ENCODE data around the gene CCDC172.

CCDC172 gene

GRCh38 chr10:116324227-116324950, at the start of gene CCDC172:
Gene CCDC172, plus strand, starts transcription at chr10:116324448. Its CDS starts 564 bp downstream, at chr10:116325012.
- TF ChIP-seq GATA3 (IDR thresholded peaks at IDR 0.05; ENCODE audit: low read depth, low read length) = no peak
- TF ChIP-seq GATA2 (IDR thresholded peaks at IDR 0.05; ENCODE audit: low read depth, low read length) = no peak

GRCh38 chr10:116276981-116277380, 47.3 kb upstream of the CCDC172 start:
- no peak for TF ChIP-seq GATA3 (IDR thresholded peaks at IDR 0.05; ENCODE audit: low read depth, low read length)
- no peak for TF ChIP-seq GATA2 (IDR thresholded peaks at IDR 0.05; ENCODE audit: low read depth, low read length)

- no peak for TF ChIP-seq GATA2 (IDR thresholded peaks at IDR 0.05; ENCODE audit: low read depth, low read length)
- TF ChIP-seq GATA3 (IDR thresholded peaks at IDR 0.05; ENCODE audit: low read depth, low read length) = no peak
Observed at GRCh38 chr10:116278846-116279245, 45.4 kb upstream of the CCDC172 start.

GRCh38 chr10:116281775-116282174, 42.5 kb upstream of the CCDC172 start:
- no peak for TF ChIP-seq GATA3 (IDR thresholded peaks at IDR 0.05; ENCODE audit: low read depth, low read length)
- TF ChIP-seq GATA2 (IDR thresholded peaks at IDR 0.05; ENCODE audit: low read depth, low read length) = no peak

GRCh38 chr10:116286626-116287200, 37.5 kb upstream of the CCDC172 start:
- no peak for TF ChIP-seq GATA2 (IDR thresholded peaks at IDR 0.05; ENCODE audit: low read depth, low read length)

GRCh38 chr10:116287906-116288501, 36.2 kb upstream of the CCDC172 start:
- TF ChIP-seq GATA2 (IDR thresholded peaks at IDR 0.05; ENCODE audit: low read depth, low read length) (no peak), GATA3 (IDR thresholded peaks at IDR 0.05; ENCODE audit: low read depth, low read length) (no peak)

GRCh38 chr10:116289652-116290051, 34.6 kb upstream of the CCDC172 start:
- TF ChIP-seq GATA2 (IDR thresholded peaks at IDR 0.05; ENCODE audit: low read depth, low read length) (no peak), GATA3 (IDR thresholded peaks at IDR 0.05; ENCODE audit: low read depth, low read length) (no peak)

- TF ChIP-seq GATA3 (IDR thresholded peaks at IDR 0.05; ENCODE audit: low read depth, low read length) (no peak), GATA2 (IDR thresholded peaks at IDR 0.05; ENCODE audit: low read depth, low read length) (no peak)
Observed at GRCh38 chr10:116292493-116292892, 31.8 kb upstream of the CCDC172 start.

- TF ChIP-seq GATA3 (IDR thresholded peaks at IDR 0.05; ENCODE audit: low read depth, low read length) = no peak
- no peak for TF ChIP-seq GATA2 (IDR thresholded peaks at IDR 0.05; ENCODE audit: low read depth, low read length)
Observed at GRCh38 chr10:116296291-116296721, 27.9 kb upstream of the CCDC172 start.

- TF ChIP-seq GATA3 (IDR thresholded peaks at IDR 0.05; ENCODE audit: low read depth, low read length) (no peak), GATA2 (IDR thresholded peaks at IDR 0.05; ENCODE audit: low read depth, low read length) (no peak)
Observed at GRCh38 chr10:116298586-116298985, 25.7 kb upstream of the CCDC172 start.

GRCh38 chr10:116300542-116300941, 23.7 kb upstream of the CCDC172 start:
- TF ChIP-seq GATA3 (IDR thresholded peaks at IDR 0.05; ENCODE audit: low read depth, low read length) = no peak
- no peak for TF ChIP-seq GATA2 (IDR thresholded peaks at IDR 0.05; ENCODE audit: low read depth, low read length)

GRCh38 chr10:116304923-116305322, 19.3 kb upstream of the CCDC172 start:
- no peak for TF ChIP-seq GATA2 (IDR thresholded peaks at IDR 0.05; ENCODE audit: low read depth, low read length)
- TF ChIP-seq GATA3 (IDR thresholded peaks at IDR 0.05; ENCODE audit: low read depth, low read length) = no peak

GRCh38 chr10:116306847-116307246, 17.4 kb upstream of the CCDC172 start:
- TF ChIP-seq GATA2 (IDR thresholded peaks at IDR 0.05; ENCODE audit: low read depth, low read length) (no peak), GATA3 (IDR thresholded peaks at IDR 0.05; ENCODE audit: low read depth, low read length) (no peak)

GRCh38 chr10:116307455-116307854, 16.8 kb upstream of the CCDC172 start:
- TF ChIP-seq GATA2 (IDR thresholded peaks at IDR 0.05; ENCODE audit: low read depth, low read length) (no peak), GATA3 (IDR thresholded peaks at IDR 0.05; ENCODE audit: low read depth, low read length) (no peak)

- TF ChIP-seq GATA3 (IDR thresholded peaks at IDR 0.05; ENCODE audit: low read depth, low read length) (no peak), GATA2 (IDR thresholded peaks at IDR 0.05; ENCODE audit: low read depth, low read length) (no peak)
Observed at GRCh38 chr10:116311016-116311415, 13.2 kb upstream of the CCDC172 start.

Data from SH-SY5Y (cell line).